ENCODE measurements around the gene FAM3D. TPM values are rescaled to one million over a fixed set of nuclear protein-coding genes. Genes with fewer than 3 reads are reported as not detected.
"Not testable (repeated sequence)": the region's sequence is repeated elsewhere in the genome, so short reads cannot be mapped to it uniquely, and the experiment has no call there.

The FAM3D gene
- polyA plus RNA-seq, 3 donors: 0.28 to 1.9 (median 0.71) TPM

DNA sequence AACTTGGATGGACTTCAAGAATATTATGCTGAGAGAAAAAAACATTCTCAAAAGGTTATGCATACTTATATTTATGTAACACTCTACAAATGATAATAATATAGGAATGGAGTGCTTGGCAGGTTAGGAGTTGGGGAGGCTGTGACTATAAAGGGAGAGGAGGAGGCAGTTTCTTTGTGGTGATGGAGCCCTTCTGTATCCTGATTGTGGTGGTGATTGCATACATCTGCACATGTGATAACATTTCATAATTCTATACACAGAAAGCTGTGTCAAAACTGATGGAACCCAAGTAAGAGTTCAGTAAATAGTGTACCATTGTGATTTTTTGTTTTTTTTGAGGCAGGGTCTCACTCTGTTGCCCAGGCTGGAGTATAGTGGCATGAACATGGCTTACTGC, 31.7 kb upstream of the FAM3D start:
- peaks cover 0 to 4% (median 0%) of the 10 kb centered on the region in 3 donors for H3K27me3 Mint-ChIP-seq (ENCODE audit: low read depth in 3 of 3)
- intact Hi-C loops (cut with micrococcal nuclease): no loop called here
- H3K27ac ChIP-seq (ENCODE audit: low read depth in 1 of 2, low read length in 2 of 2): no peak overlapping the region
- H3K4me3 ChIP-seq (replicated peaks in 1 of 3; ENCODE audit: low read depth in 2 of 3, low read length in 3 of 3): no peak overlapping the region
- DNase-seq: no peak
- H3K9me3 Mint-ChIP-seq: peaks cover 0 to 11% (median 2%) of the 10 kb centered on the region in 7 donors
- H2AFZ ChIP-seq (ENCODE audit: insufficient read depth, low read depth, low read length, poor library complexity, severe bottlenecking): no peak overlapping the region
- TF ChIP-seq, protein P1, sequence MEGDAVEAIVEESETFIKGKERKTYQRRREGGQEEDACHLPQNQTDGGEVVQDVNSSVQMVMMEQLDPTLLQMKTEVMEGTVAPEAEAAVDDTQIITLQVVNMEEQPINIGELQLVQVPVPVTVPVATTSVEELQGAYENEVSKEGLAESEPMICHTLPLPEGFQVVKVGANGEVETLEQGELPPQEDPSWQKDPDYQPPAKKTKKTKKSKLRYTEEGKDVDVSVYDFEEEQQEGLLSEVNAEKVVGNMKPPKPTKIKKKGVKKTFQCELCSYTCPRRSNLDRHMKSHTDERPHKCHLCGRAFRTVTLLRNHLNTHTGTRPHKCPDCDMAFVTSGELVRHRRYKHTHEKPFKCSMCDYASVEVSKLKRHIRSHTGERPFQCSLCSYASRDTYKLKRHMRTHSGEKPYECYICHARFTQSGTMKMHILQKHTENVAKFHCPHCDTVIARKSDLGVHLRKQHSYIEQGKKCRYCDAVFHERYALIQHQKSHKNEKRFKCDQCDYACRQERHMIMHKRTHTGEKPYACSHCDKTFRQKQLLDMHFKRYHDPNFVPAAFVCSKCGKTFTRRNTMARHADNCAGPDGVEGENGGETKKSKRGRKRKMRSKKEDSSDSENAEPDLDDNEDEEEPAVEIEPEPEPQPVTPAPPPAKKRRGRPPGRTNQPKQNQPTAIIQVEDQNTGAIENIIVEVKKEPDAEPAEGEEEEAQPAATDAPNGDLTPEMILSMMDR (IDR thresholded peaks at IDR 0.05): no peak
- no peak overlapping the region for H3K4me3 Mint-ChIP-seq
- no peak overlapping the region for H3K27ac Mint-ChIP-seq
- no peaks in the 10 kb centered on the region for H3K79me2 ChIP-seq (ENCODE audit: insufficient read depth, low read length)
- H3K27me3 ChIP-seq (ENCODE audit: control insufficient read depth in 2 of 2, insufficient read depth in 2 of 2, low read length in 2 of 2): no peaks in the 10 kb centered on the region
- H3K36me3 ChIP-seq (replicated peaks in 1 of 2; ENCODE audit: control insufficient read depth in 1 of 2, insufficient read depth in 2 of 2, low read length in 2 of 2): no peaks in the 10 kb centered on the region
- H4K20me1 ChIP-seq (ENCODE audit: insufficient read depth, low read length): no peaks in the 10 kb centered on the region
- peaks cover 0 to 4% of the 10 kb centered on the region in 2 donors for H3K9me3 ChIP-seq (replicated peaks in 1 of 2; ENCODE audit: control insufficient read depth in 1 of 2, insufficient read depth in 1 of 2, low read length in 2 of 2)
- H3K36me3 Mint-ChIP-seq: peaks cover 0 to 1% of the 10 kb centered on the region in 2 donors
- H3K4me1 ChIP-seq (ENCODE audit: control insufficient read depth in 1 of 2, insufficient read depth in 2 of 2, low read length in 2 of 2): no peaks in the 10 kb centered on the region
- H3K4me2 ChIP-seq (replicated peaks; ENCODE audit: extremely low read depth, low read length, poor library complexity, severe bottlenecking): no peak overlapping the region
- H3K9ac ChIP-seq (ENCODE audit: insufficient read depth, low read length, poor library complexity, severe bottlenecking): no peak overlapping the region
- H3K4me1 Mint-ChIP-seq: peaks cover 27% of the 10 kb centered on the region

DNA sequence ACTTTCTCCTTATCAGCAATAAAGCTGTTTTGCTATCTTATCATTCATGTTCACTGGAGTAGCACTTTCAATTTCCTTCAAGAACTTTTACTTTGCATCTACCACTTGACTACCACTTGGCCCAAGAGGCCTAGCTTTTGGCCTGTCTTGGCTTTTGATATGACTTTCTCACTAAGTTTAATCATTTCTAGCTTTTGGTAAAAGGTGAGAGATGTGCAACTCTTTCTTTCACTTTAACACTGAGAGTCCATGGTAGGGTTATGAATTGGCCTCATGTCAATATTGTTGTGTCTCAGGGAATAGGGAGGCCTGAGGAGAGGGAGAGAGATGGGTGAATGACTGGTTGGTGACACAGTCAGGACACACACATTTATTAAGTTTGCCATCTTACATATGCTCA, 31.0 kb upstream of the FAM3D start:
- Mint-ChIP-seq H3K9me3 (peaks cover 0 to 14% (median 2%) of the 10 kb centered on the region in 7 donors), H3K36me3 (peaks cover 0 to 1% of the 10 kb centered on the region in 2 donors), H3K27me3 (ENCODE audit: low read depth in 3 of 3) (peaks cover 0 to 4% (median 0%) of the 10 kb centered on the region in 3 donors), H3K4me3 (no peak overlapping the region), H3K4me1 (peaks cover 27% of the 10 kb centered on the region), H3K27ac (no peak overlapping the region)
- Histone ChIP-seq H3K4me1 (ENCODE audit: control insufficient read depth in 1 of 2, insufficient read depth in 2 of 2, low read length in 2 of 2) (no peaks in the 10 kb centered on the region), H3K4me2 (replicated peaks; ENCODE audit: extremely low read depth, low read length, poor library complexity, severe bottlenecking) (no peak overlapping the region), H3K27me3 (ENCODE audit: control insufficient read depth in 2 of 2, insufficient read depth in 2 of 2, low read length in 2 of 2) (no peaks in the 10 kb centered on the region), H2AFZ (ENCODE audit: insufficient read depth, low read depth, low read length, poor library complexity, severe bottlenecking) (no peak overlapping the region), H3K4me3 (replicated peaks in 1 of 3; ENCODE audit: low read depth in 2 of 3, low read length in 3 of 3) (no peak overlapping the region), H3K9me3 (replicated peaks in 1 of 2; ENCODE audit: control insufficient read depth in 1 of 2, insufficient read depth in 1 of 2, low read length in 2 of 2) (peaks cover 0 to 4% of the 10 kb centered on the region in 2 donors), H3K27ac (ENCODE audit: low read depth in 1 of 2, low read length in 2 of 2) (no peak overlapping the region), H3K79me2 (ENCODE audit: insufficient read depth, low read length) (no peaks in the 10 kb centered on the region), H3K9ac (ENCODE audit: insufficient read depth, low read length, poor library complexity, severe bottlenecking) (no peak overlapping the region), H3K36me3 (replicated peaks in 1 of 2; ENCODE audit: control insufficient read depth in 1 of 2, insufficient read depth in 2 of 2, low read length in 2 of 2) (no peaks in the 10 kb centered on the region), H4K20me1 (ENCODE audit: insufficient read depth, low read length) (no peaks in the 10 kb centered on the region)
- TF ChIP-seq, protein P1 (IDR thresholded peaks at IDR 0.05): no peak
- intact Hi-C loops (cut with micrococcal nuclease): no loop called here
- no peak for DNase-seq

DNA sequence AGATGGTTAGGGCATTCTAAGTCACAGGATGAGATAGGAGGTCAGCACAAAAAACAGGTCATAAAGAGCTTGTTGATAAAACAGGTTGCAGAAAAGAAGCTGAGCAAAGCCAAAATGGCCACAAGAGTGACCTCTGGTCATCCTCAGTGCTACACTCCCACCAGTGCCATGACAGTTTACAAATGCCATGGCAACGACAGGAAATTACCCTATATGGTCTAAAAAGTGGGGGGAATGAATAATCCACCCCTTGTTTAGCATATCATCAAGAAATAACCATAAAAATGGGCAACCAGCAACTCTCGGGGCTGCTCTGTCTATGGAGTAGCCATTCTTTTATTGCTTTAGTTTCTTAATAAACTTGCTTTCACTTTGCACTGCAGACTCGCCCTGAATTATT, 30.2 kb upstream of the FAM3D start:
- intact Hi-C loops (cut with micrococcal nuclease); H3K36me3 ChIP-seq (replicated peaks in 1 of 2; ENCODE audit: control insufficient read depth in 1 of 2, insufficient read depth in 2 of 2, low read length in 2 of 2); H3K4me3 Mint-ChIP-seq; H3K36me3 Mint-ChIP-seq; H3K27me3 Mint-ChIP-seq (ENCODE audit: low read depth in 3 of 3); H3K4me2 ChIP-seq (replicated peaks; ENCODE audit: extremely low read depth, low read length, poor library complexity, severe bottlenecking); H3K9me3 ChIP-seq (replicated peaks in 1 of 2; ENCODE audit: control insufficient read depth in 1 of 2, insufficient read depth in 1 of 2, low read length in 2 of 2); H3K4me3 ChIP-seq (replicated peaks in 1 of 3; ENCODE audit: low read depth in 2 of 3, low read length in 3 of 3); H3K4me1 ChIP-seq (ENCODE audit: control insufficient read depth in 1 of 2, insufficient read depth in 2 of 2, low read length in 2 of 2); H3K79me2 ChIP-seq (ENCODE audit: insufficient read depth, low read length); H3K9ac ChIP-seq (ENCODE audit: insufficient read depth, low read length, poor library complexity, severe bottlenecking); H3K27ac ChIP-seq (ENCODE audit: low read depth in 1 of 2, low read length in 2 of 2); DNase-seq; H3K27ac Mint-ChIP-seq; H3K27me3 ChIP-seq (ENCODE audit: control insufficient read depth in 2 of 2, insufficient read depth in 2 of 2, low read length in 2 of 2); H4K20me1 ChIP-seq (ENCODE audit: insufficient read depth, low read length); H2AFZ ChIP-seq (ENCODE audit: insufficient read depth, low read depth, low read length, poor library complexity, severe bottlenecking): not testable (repeated sequence)
- WGBS (ENCODE audit: insufficient coverage): no CpG with 5 or more reads among the region's 3 CpGs
- Mint-ChIP-seq H3K4me1 (peaks cover 27% of the 10 kb centered on the region), H3K9me3 (peaks cover under 1 to 16% (median 4%) of the 10 kb centered on the region in 7 donors)
